HG03280 (cell line): ENCODE data around the gene ZNF516.

ENCODE experiments used
- ATAC-seq: cut with Tn5 transposase; IDR thresholded peaks from one replicate; pipeline ENCODE4 v1.9.1; 2021; ENCODE audit warnings: mild to moderate bottlenecking, moderate library complexity; ENCODE audit not compliant: unreplicated experiment

The ZNF516 gene

DNA sequence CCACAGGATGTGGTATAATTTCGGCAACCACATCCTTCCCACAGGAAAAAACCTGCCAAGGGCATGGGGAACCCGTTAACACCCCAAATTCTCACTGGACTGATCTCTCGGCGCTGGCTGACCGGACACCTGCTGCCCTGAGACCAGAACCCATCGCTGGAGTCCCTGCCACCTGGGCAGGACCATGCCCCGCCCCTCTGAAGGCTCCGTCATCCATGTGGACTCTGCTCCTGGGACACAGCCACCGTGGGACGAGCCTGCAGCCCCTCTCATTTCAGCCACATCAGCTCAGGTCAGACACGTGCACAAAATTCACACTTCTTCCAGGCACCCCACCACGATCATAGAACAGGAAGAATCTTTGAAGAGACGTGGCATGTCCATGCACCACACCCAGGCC, 108.2 kb downstream of the ZNF516 start:
- no peak for ATAC-seq

DNA sequence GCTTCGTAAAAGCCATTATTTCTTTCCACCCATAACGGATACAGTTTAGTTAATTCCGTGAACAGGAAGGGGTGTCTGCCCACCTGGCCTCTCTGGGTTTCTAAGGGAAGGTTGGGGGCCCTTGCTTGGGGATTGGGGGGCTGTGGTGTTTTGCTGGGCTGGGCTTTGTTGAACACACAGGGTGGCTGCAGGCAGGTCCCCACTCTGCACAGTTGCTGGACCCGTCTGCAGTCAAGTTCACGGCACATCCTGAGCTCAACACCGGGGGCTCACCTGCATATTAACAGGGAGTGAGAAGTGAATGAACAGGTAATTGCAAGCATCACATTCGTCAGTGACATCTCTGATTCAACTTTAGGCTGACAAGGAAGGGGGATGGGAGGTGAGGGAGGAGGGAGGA, 109.0 kb downstream of the ZNF516 start:
- ATAC-seq, result no peak

DNA sequence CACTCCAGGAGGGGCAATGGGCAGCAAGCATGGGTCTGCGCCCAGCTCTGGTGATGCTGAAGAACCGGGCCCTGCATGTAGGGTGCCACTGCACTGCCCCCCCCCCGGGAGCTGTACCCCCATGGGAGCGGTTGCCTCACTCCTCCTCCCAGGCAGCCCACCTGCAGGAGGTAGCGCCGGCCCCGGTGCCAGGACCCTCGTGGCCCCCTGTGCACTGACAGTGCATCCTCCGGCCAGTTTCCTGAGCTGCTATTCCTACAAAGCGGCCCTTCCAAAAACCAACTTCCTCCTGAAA, 109.4 kb downstream of the ZNF516 start:
- no peak for ATAC-seq

DNA sequence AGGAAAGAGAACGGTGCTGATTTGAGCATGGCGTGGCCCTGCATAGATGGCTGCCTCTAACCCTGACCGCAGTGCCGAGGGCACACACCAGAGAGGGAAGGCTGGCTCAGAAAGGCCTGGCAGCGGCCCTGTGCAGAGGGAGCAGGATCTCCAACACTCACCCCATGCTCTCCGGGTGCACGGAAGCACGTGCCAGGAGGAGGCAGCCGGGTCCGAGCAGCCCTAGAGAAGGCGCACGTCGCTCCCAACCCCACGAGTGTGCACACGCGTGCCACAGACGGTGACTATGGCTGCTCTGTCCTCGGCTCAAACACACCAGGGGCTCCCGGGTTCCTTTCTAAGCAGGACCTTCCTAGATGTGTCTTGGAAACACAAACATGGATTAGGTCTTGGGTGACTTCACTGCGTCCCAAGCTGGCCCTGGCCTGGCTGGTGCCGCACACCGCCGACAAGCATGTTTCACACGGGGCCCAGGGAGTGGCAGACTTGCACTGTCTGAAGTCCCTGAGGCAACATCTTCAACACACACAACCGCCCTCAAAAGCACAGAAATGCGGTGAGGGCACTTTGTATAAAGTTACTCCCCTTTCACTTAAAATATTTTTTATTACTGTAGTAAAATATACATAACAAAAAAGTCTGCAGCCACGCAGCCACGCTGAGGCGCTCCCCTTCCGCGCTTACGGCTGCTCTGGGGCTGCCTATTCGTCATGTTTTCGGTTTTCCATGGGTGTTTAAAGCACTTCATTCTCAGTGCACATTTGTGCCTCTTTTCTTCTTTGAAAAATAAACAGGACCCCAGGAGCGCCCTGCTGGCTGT, 110.0 kb downstream of the ZNF516 start:
- no peak for ATAC-seq

DNA sequence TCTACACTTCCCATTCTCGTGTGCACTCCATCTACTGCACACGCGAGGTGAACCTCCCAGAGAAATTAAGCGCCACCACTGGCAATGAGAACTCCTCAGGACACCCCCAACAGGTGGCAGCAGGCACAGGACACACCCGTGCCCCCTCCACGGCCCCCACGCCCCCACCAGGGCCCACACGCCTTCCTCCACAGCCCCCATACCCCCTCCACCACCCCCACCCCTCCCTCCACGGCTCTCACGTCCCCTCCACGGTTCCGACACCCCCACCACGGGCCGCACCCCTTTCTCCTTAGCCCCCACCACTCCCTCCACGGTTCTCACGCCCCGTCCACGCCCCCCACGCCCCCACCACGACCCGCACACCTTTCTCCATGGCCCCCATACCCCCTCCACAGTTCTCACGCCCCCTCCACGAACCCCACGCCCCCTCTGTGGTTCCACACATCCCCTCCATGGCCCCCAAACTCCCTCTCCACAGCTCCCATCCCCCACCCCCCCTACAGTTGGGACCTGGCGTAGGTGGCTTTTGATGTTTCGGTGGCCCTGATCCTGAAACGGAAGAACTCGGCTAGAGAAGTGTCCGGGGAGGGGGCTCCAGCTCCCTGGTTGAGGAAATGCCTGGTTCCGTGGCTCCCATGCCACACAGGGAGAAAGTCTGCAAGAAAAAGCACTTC, 110.8 kb downstream of the ZNF516 start:
- no peak for ATAC-seq

DNA sequence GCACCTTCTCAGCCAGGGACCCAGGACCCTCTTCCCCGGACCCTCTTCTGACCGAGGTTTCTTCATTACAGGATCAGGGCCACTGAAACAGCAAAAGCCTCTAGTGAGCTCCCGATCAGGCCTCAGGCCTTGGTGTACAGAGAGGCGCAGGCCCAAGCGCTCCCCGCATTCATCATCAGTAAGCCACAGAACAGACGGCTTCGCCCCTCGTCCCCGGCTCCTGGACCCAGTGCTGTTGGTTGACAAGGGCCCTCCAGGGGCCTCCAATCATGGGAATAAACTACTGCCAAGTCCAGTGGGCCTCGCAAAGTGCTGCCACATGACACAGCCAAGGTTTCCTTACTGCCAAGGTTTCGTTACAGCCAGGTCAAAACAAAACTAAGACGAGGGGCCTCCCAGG, 111.4 kb downstream of the ZNF516 start:
- ATAC-seq, result no peak

DNA sequence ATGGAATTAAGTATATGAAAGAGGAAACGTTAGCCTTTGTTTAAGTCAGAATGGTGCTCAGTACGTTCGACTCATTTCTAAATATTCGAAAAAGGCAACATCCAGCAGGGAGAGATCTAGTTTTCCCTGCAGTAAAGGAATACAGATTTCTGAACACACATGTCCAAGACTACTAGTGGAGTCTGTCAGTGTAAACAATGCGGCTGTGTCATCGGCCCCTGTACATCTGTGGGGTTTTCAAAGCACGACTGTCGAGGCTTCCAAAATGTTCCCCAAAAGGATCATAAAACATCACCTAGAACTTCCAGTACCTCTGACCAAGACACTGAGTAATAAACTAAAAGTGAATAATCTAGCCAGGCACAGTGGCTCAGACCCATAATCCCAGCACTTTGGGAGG, 112.8 kb downstream of the ZNF516 start:
- no peak for ATAC-seq

DNA sequence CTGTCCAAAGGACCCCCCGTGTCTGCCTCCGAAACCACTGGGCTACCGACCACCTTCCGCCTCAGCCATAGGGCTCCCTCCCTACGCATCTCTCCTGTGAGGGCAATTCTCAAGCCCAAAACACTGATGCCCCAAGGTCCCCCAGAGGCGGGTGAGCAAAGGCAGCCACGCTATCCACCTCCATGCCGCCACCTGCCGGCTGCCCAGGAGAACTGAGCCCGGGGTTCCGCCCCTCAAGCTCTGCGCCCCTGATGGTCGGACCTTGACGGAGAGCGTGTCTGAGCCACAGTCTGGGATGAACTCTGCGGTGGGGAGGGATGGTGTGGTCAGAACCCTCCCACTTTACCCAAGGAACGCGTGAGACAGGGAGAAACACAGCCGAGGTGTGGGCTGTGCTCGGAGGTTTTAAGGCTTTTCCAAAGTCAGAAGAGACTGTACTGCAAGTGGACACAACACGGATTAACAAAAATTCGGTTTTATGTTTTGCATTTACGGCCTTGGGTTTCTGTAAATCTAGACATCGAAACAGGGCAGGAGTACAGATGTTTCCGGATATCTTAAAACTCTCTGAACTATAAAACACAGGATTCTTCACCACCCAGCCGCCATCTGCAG, 114.1 kb downstream of the ZNF516 start:
- ATAC-seq, result no peak

DNA sequence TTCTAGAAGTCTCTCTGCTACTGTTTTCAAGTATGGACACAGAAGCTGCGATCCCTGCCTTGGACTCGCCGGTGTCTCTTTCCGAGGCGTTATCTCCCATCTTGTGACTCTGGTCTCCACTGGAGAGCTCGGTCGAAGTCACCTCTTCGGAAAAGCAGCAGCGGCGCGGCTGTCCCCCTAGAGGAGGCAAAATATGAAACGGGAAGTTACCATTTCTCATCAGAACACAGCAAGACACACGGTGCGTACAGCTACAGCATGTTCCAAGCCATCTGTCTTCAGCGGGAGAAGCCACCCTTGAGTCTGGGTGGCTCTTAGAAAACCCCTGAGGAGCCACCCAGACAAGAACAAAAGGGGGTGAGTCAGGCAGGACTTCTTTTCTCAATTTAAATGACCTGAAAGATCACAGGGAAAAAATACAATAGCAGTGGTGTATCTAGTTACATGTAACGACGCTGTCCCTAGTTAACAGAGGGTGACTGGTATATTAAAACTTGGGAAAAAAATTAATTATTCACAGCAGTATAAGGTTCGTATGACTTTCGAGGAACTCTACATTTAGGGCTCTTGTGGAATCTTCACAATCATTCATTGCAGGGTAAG, 114.8 kb downstream of the ZNF516 start:
- ATAC-seq, result no peak

DNA sequence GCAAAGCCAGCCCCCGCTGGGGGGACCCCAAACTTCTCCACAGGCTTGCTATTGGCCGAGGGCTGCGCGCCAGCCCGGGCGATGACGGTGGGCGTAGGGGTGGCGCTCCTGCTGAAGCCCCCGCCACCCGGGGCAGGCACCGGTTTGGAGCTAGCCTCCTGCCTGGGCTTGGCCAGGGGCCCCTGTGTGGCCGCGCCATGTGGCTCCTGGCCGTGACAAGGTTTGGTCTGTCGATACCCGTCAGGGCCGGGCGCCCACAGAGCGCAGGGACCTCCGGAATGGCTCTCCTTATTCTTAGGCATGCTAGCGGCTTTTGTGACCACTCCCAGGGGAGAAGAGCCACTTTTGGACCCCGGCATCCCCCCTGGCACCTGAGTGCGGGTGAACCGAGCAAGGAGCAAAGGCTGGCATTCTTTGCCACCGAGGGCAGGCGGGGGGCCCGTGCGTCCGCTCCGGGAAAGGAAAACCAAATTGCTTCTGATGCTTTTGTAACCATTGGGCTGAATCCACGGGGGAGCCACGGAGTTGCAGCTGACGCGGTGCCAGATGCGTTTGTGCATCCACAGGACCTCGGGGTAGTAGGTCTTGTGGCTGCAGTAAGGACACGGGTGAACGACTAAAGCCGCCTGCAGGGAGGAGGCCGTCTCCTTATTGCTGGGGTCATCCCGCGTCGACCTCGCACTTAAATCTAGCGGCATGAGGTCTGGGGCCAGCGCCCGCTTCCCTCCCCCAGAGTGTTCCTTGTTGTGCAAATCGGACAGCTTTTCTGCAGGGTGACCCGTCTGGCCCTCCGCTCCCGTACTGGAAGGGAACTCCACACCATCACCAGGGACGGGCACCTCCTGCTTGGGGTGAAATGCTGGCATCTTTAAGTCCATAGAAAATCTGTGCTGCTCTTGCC, 115.6 kb downstream of the ZNF516 start:
- ATAC-seq, result no peak

DNA sequence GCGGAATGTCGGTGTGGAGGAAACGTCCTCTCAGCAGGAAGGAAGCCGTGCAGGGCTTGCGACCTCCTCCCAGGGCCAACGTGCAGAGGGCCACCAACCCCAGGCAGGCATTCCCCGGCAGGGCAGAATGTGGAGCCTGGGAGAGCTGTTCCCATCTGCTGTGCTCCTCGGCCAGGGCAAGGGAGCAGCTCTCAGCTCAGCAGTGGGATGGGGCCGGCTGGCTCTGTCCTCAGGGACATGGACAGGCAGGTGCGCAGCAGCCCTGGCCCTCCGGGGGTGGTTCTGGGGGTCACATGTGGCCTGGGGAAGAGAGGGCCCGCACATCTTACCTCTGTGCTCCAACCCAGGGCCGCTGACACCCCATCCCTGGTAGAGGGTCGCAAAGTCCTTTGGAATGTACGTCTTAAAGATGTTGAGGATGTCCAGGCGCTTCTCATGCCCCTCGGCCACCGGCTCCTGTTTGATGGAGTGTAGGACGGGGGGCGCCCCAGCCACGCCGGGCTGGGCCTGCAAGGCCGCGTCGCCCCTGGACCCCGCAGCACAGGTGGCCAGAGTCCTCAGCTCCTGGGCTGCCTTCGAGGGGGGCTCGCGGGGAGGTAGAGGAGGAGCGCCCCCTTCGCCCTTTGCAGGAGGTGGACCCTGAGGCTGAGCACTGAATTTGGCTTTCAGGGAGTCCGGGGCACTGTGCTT, 116.4 kb downstream of the ZNF516 start:
- ATAC-seq, result no peak

DNA sequence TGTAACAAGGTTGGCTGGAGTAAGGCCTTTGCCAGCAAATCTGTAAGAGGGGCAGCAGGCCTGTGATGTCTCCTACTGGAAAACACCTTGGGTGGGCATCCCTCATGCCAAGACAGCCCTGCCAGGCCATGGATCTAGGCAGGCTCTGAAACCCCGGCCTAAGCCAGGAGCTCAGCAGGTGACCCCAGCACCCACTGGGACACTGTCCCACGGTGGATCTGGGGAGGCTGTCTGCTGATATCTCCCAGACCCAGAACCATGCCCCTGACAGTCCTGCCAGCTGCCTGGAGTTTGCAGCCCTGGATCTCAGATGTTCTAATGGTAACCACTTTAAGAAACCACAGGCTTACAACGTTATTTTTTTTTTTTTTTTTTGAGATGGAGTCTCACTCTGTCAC, 117.7 kb downstream of the ZNF516 start:
- no peak for ATAC-seq

DNA sequence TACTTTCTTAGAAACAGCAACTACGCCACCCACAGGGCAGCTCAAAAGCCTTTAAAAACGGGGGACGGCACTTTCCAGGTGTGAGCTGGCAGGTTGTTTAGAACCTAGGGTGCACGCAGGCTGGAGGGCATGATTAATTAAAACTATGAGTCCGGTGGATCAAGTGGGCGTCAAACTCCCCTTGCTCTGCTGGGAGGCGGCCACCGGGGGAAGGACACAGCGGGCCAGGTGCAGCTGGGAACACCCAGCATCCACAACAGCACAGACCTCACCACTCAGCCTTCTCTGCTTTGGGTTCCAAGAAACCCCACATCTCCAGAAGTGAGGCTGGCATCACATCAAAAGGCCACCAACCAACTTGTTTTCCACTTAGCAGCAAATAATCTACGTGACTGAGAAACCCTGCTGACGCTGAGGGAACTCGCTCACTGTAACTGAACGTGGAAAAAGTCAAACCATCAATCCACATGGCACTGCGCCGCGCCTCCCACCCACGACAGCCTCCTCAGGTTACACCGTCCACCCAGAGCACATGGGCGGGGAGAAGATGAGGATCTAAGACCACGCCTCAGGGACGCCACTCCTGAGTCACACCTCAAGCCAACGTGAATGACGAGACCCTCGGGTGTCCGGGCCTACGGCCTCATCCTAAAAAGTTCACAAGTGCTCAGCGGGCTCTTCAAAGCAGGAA, 118.2 kb downstream of the ZNF516 start:
- no peak for ATAC-seq

DNA sequence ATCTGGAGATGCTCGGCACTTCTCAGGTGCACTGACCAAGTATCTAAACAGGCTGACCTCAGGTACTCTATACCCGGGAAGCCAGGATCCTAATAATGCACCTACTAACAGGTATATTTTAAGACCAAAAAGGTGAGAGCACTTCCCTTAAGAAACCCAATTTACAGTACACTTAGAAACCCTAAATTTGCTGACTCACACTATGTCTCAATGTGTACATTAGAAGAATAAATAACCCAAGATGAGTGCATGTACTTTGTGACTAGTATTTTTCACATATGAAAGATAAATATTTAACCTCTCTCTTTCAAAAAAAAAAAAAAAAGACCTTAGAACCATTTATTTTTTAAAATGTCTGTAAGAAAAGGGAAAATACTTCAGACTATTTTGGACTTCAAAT, 118.8 kb downstream of the ZNF516 start:
- no peak for ATAC-seq

DNA sequence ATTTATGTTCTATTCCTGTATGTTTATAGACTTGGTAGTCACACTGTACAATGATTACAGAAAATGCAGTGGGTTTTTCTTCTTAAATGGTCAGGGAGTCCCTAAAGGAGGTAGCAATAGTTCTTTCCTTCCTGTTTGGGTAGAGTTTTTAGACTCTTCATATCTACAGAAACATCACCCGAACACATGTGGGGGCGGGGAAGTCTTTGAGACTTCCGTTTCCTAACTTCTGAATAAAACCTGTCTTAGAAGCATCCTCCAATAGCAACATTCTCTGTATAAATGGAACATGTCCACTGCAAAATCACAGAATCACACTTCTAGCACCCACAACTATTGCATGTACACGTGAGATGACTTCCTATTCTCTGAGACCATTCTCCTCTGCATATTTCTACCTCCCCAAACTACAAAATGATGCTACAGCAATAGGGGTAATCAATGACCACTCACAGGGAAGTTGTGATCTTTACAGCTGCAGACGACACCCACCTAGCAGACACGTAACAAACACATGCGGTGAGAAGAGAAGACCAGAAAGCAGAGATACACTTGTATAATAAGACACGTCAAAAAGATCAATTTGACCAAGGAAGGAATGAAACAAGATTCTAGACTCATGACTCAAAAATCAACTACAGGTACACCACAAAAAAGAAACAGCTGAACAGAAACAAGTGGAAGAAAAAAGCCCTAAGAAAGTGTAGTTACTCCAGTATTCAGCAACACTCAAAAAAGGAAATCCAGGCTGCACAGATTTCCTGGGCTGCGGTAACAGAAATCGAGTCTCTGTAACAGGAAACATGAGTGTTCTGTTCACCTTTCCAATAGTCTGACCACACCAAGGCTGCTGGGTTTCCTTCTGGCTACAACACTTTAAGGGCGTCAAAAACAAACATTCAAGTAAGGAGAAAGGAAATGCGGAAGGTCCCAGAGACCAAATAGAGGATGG, 120.4 kb downstream of the ZNF516 start:
- peak; percentile 70 for ATAC-seq

DNA sequence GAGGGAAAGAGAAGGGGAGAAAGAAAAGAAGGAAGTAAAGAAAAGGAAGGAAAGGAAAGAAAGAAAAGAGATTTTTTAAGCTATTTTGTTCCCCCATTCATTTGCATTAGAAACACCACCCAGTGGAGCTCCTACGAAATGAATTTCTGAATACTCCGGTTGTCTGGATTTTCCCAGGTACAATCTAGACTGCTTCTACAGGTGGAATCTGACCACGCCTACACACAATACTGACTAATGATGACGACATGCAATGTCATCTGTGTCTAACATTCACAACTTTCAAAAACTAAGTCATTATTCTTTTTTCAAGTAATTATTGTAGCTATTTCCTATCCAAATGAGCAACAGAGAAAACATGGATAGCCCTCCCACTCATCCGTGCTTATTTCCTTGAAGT, 121.7 kb downstream of the ZNF516 start:
- ATAC-seq, result no peak

DNA sequence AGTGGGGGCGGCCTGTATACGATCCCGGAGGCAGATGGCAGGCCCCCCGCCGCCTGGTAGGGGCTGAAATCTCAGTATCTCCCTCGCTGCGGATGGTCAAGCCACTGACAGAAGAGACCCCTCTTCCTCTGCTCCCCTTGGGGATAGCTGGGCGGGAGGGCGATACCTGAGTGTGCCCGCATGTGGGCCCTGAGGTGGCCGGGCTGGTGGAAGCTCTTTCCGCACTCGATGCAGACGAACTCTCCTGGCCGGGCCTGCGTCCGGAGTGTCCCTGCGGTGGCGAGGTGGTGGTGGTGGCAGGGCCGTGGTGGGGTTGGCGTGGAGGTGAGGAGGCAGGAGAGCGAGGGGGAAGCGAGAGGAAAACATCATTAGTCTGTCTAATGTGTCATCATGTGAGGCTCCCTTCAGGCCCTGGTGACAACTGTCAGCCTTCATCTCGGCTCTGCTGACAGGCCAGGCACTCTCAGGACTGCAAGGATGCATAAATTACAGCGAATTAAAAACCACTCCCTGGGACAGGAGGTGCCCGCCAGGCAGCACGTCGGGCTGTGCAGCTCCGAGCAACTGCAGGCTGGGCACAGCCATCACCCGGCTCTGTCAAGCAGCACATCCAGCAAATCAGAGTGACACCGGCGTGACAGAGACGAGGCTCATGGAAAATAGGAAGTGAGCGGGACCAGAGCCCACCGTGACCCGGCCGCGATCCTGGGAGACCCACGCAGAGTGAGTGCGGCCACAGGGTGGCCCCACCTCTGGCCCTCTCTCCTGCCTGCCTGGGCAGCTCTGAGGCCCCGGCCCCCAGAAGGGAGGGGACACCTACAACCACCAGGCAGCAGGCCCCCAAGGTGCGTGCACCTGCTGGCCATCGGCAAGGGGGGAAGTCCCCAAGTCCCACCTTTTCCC, 123.5 kb downstream of the ZNF516 start:
- ATAC-seq, result no peak

DNA sequence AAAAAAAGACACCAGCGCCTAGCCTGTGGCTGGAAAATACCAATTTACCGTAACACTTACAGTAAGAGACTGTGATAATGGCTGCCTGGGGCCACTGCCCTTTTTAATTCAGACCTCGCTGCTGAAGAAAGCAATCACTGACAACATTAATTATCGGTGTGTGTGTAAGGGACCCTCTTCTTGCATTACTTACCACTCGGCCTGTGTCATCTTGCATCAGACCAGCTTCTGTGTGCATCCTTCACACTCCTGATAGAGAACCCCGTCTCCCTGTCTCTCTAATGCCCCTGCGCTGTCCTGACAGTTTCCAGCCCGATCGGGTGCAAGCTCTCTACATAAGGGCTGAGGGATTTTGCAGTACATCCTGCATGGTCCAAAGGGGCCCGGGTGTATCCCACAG, 124.4 kb downstream of the ZNF516 start:
- ATAC-seq, result no peak
